ENCODE results near the gene PVR.

PVR gene, protein sequence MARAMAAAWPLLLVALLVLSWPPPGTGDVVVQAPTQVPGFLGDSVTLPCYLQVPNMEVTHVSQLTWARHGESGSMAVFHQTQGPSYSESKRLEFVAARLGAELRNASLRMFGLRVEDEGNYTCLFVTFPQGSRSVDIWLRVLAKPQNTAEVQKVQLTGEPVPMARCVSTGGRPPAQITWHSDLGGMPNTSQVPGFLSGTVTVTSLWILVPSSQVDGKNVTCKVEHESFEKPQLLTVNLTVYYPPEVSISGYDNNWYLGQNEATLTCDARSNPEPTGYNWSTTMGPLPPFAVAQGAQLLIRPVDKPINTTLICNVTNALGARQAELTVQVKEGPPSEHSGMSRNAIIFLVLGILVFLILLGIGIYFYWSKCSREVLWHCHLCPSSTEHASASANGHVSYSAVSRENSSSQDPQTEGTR

DNA sequence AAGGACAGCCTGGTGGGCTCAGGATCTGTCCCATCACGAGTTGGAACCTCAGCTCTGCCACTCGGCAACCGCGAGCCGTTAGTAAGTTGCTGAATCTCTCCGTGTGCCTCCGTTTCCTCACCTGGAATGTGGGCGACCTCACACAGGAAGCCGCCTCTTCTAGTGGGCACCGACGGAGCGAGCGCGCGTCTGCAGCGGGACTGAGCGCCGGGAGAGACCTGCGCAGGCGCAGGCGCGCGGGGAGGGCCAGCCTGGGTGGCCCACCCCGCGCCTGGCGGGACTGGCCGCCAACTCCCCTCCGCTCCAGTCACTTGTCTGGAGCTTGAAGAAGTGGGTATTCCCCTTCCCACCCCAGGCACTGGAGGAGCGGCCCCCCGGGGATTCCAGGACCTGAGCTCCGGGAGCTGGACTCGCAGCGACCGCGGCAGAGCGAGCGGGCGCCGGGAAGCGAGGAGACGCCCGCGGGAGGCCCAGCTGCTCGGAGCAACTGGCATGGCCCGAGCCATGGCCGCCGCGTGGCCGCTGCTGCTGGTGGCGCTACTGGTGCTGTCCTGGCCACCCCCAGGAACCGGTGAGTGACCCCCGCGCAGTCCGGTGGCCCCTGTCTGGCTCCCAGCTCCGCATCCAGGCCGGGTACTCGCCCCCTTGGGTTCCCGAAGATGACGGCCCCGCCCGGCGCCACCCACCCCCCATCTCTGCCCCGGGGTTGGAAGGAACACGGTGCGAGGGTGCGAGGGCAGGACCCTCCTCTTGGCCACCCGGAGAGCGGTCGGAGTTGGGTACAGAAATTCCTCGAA is at the start of gene PVR:
PVR (plus strand) TSS at position 306 of the 797 bp plus-strand sequence; CDS start at position 493, 187 bp downstream.
- Histone ChIP-seq H3K4me1 (no peaks in the 10 kb centered on the region), H3K4me3 (peak within 1 kb of the TSS; percentile 75), H3K36me3 (no peaks in the 10 kb centered on the region), H4K20me1 (no peaks in the 10 kb centered on the region), H3K9ac (peak within 1 kb of the TSS; percentile 76), H3K27me3 (no peaks in the 10 kb centered on the region), H3K27ac (peak within 1 kb of the TSS; percentile 37; the same call in 1 of the 2 replicates), H3K4me2 (peak within 1 kb of the TSS; percentile 80), H3K9me3 (no peaks in the 10 kb centered on the region)
- TF ChIP-seq Cebpa-rat (IDR thresholded peaks at IDR 0.05), result no peak

GRCh38 chr19:44596428-44597130 is 47.1 kb upstream of the PVR start:
- Histone ChIP-seq H3K27ac (no peak overlapping the region), H3K9me3 (peaks cover 7% of the 10 kb centered on the region; the same call in 1 of the 2 replicates), H3K9ac (no peak overlapping the region), H3K4me2 (no peak overlapping the region), H3K4me3 (no peak overlapping the region), H3K27me3 (no peaks in the 10 kb centered on the region), H4K20me1 (no peaks in the 10 kb centered on the region), H3K4me1 (no peaks in the 10 kb centered on the region), H3K36me3 (no peaks in the 10 kb centered on the region)
- no peak for TF ChIP-seq Cebpa-rat (IDR thresholded peaks at IDR 0.05)

GRCh38 chr19:44597131-44597491 is 46.6 kb upstream of the PVR start:
- no peak overlapping the region for H3K4me3 ChIP-seq
- H3K9ac ChIP-seq, result no peak overlapping the region
- no peaks in the 10 kb centered on the region for H3K27me3 ChIP-seq
- no peak overlapping the region for H3K27ac ChIP-seq
- TF ChIP-seq Cebpa-rat (IDR thresholded peaks at IDR 0.05), result no peak
- H3K36me3 ChIP-seq, result no peaks in the 10 kb centered on the region
- H3K9me3 ChIP-seq, result peaks cover 7% of the 10 kb centered on the region; the same call in 1 of the 2 replicates
- no peaks in the 10 kb centered on the region for H4K20me1 ChIP-seq
- H3K4me2 ChIP-seq, result no peak overlapping the region
- H3K4me1 ChIP-seq, result no peaks in the 10 kb centered on the region

GRCh38 chr19:44598355-44598754 is 45.4 kb upstream of the PVR start:
- TF ChIP-seq Cebpa-rat (IDR thresholded peaks at IDR 0.05), result no peak

DNA sequence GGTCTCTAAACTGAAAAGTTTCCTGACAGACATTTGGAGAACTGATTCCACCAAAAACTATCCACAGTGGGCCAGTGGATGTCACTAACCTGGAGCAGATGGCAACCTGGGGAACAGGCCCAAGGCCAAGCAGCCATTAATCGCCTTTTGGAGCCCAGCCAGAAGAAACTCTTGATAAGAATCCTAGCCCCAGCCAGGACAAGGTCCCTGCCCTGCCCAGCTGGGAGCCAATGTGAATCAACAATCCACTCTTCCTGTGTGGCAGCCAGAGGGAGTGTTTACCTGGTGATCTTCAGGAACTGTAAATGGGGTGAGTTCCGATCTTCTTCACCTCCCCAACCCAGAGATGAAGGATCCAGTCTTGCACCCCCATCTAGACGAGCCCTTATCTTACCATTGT is 44.8 kb upstream of the PVR start:
- Histone ChIP-seq H3K9me3 (peaks cover 7% of the 10 kb centered on the region; the same call in 1 of the 2 replicates), H3K9ac (no peak overlapping the region), H4K20me1 (no peaks in the 10 kb centered on the region), H3K4me1 (no peaks in the 10 kb centered on the region), H3K4me3 (no peak overlapping the region), H3K36me3 (no peaks in the 10 kb centered on the region), H3K4me2 (no peak overlapping the region), H3K27ac (no peak overlapping the region), H3K27me3 (no peaks in the 10 kb centered on the region)
- no peak for TF ChIP-seq Cebpa-rat (IDR thresholded peaks at IDR 0.05)

More at GRCh38 chr19:44598355-44598754, 45.4 kb upstream of the PVR start:
- no peaks in the 10 kb centered on the region for H4K20me1 ChIP-seq
- H3K4me3 ChIP-seq, result no peak overlapping the region
- H3K4me2 ChIP-seq, result no peak overlapping the region
- H3K36me3 ChIP-seq, result no peaks in the 10 kb centered on the region
- peaks cover 7% of the 10 kb centered on the region; the same call in 1 of the 2 replicates for H3K9me3 ChIP-seq
- H3K9ac ChIP-seq, result no peak overlapping the region
- no peak overlapping the region for H3K27ac ChIP-seq
- H3K4me1 ChIP-seq, result no peaks in the 10 kb centered on the region
- H3K27me3 ChIP-seq, result no peaks in the 10 kb centered on the region

DNA sequence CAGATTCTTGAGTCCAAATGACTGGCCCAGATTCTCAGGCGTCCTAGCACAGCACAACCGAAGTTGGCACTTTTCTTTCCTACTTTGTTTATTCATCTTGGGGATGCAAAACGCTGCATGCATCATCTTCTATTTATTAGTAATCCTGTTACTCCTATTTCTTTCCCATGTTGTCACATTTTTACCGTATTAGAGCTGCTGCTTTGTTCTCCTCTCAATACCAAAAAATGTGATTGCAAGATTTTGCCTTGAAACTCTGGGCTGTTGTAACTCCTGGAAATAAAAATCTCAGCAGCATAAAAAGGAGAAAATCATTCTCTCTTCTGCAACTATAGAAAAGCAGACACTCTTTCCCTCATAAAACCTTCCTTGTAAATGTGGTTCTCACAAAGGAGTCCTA is 43.2 kb upstream of the PVR start:
- Histone ChIP-seq H3K36me3 (no peaks in the 10 kb centered on the region), H3K4me2 (no peak overlapping the region), H4K20me1 (no peaks in the 10 kb centered on the region), H3K27me3 (no peaks in the 10 kb centered on the region), H3K27ac (no peak overlapping the region), H3K9ac (no peak overlapping the region), H3K4me3 (no peak overlapping the region), H3K4me1 (no peaks in the 10 kb centered on the region), H3K9me3 (peaks cover 7% of the 10 kb centered on the region; the same call in 1 of the 2 replicates)
- TF ChIP-seq Cebpa-rat (IDR thresholded peaks at IDR 0.05), result no peak

DNA sequence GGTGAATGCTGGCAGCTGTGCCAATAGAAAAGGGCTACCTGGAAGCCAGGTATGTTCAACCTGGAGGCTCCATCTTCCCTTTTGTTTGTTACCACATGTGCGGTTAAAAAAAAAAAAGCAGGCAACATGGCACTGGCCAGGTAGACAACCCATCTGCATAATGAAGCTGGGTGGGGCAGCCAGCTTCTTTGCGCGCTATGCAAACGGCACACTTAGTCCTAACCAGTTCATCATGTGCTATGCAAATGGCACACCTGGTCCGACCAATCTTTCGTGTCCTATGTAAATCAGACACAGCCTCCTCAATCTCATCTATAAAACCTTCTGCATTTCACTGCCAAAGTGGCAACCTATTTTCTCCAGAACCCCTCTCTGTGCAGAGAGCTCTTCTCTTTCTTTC is 41.6 kb upstream of the PVR start:
- Histone ChIP-seq H3K9ac (no peak overlapping the region), H3K36me3 (no peaks in the 10 kb centered on the region), H4K20me1 (no peaks in the 10 kb centered on the region), H3K27me3 (no peaks in the 10 kb centered on the region), H3K9me3 (peaks cover 7% of the 10 kb centered on the region; the same call in 1 of the 2 replicates), H3K4me2 (no peak overlapping the region), H3K4me3 (no peak overlapping the region), H3K27ac (no peak overlapping the region), H3K4me1 (peaks cover 3% of the 10 kb centered on the region)
- no peak for TF ChIP-seq Cebpa-rat (IDR thresholded peaks at IDR 0.05)

DNA sequence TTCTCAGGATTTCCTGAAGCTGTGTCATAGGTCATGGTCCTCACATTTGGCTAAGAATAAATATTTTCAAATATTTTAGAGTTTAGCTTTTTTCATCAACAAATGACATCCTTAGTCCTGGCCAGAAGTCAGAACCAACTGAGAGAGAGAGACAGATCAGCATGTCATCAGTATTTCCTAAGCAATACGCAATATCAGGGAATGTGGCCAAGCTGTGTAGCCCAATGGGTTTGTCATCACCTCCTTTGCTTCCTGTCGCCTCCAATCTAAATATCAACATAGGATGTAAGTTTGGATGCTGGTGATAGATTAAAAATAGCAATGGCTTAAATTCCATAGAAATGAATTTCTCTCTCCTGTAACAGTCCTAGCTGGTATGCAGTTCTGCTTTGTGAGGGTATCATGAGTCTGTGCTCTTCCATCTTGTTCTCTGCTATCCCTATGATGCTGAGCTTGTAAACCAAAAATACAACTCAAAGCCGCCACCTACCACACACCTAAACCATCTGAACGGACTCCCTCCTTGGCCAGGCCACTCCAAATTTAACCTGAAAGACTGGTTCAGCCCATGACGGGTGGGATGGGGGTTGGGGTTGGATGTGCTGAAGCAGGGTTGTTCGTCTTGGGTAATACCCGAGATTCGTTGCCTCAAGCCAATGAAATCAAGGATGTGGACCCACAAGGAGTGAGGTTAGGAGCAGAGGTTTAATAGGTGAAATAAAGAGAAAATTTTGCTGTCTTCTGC is 40.3 kb upstream of the PVR start:
- TF ChIP-seq Cebpa-rat (IDR thresholded peaks at IDR 0.05), result no peak

DNA sequence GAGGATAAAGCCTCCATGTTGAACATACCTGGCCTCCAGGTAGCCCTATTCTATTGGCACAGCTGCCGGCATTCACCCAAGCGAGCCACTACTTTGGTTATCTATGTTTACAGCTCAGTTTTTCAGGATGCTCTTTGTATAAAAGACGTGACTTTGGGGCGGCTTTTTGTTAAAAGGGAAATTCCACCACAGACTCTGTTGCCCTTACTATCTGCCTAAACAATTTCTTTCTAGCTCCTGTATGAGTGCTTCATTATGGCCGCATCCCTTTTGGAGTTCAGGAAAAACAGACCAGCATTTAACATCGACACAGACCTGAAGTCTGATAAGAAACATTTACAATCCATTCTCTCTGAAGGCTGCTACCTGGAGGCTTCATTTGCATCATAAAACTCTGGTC is 39.5 kb upstream of the PVR start:
- no peaks in the 10 kb centered on the region for H3K36me3 ChIP-seq
- H3K27ac ChIP-seq, result no peak overlapping the region
- peaks cover 9% of the 10 kb centered on the region for H3K4me1 ChIP-seq
- no peak for TF ChIP-seq Cebpa-rat (IDR thresholded peaks at IDR 0.05)
- H3K9ac ChIP-seq, result no peak overlapping the region
- no peaks in the 10 kb centered on the region for H3K9me3 ChIP-seq
- no peak overlapping the region for H3K4me2 ChIP-seq
- no peaks in the 10 kb centered on the region for H4K20me1 ChIP-seq
- H3K4me3 ChIP-seq, result no peak overlapping the region
- H3K27me3 ChIP-seq, result no peaks in the 10 kb centered on the region

More for the DNA sequence above, 40.3 kb upstream of the PVR start:
- H3K9ac ChIP-seq, result no peak overlapping the region
- H3K4me3 ChIP-seq, result no peak overlapping the region
- no peak overlapping the region for H3K4me2 ChIP-seq
- H3K27ac ChIP-seq, result no peak overlapping the region
- no peaks in the 10 kb centered on the region for H4K20me1 ChIP-seq
- H3K4me1 ChIP-seq, result peaks cover 9% of the 10 kb centered on the region
- H3K9me3 ChIP-seq, result peaks cover under 1% of the 10 kb centered on the region; the same call in 1 of the 2 replicates
- H3K36me3 ChIP-seq, result no peaks in the 10 kb centered on the region
- H3K27me3 ChIP-seq, result no peaks in the 10 kb centered on the region
